GM12878 (cell line): ENCODE results near the gene HERC6. TPM values are rescaled to one million over a fixed set of nuclear protein-coding genes. Genes with fewer than 3 reads are reported as not detected.

ENCODE experiments used
- ATAC-seq: fragments of 200-7000 bp; cut with Tn5 transposase; 3 replicates; pipeline ENCODE4 v1.9.1; 2020; ENCODE audit warnings: mild to moderate bottlenecking, moderate library complexity
- BruUV-seq: library from RNA; stranded (reverse); fragments of 400-500 nt; replicated peaks from 2 replicates; lab custom pipeline; 2021; lab: Mats Ljungman, UMichigan
- CTCF ChIA-PET: fragments of 300-600 bp; sonication (Branson Sonifier 250); formaldehyde crosslinking; extraction: SDS; loops from one replicate; lab custom pipeline; 2021; ENCODE audit warnings: inconsistent platforms; lab: Yijun Ruan, JAX
- POLR2A ChIA-PET: fragments of 350-600 bp; formaldehyde crosslinking; extraction: SDS; loops from one replicate; lab custom pipeline; 2021; ENCODE audit warnings: inconsistent platforms; lab: Charles Lee
- RAD21 ChIA-PET: fragments of 300-600 bp; sonication (Branson Sonifier 250); formaldehyde crosslinking; loops from one replicate; lab custom pipeline; 2023; ENCODE audit warnings: antibody characterized with exemption; ENCODE audit not compliant: unreplicated experiment; lab: Charles Lee
- SMC1A ChIA-PET: fragments of 300-600 bp; sonication (Branson Sonifier 250); formaldehyde crosslinking; loops from one replicate; lab custom pipeline; 2023; ENCODE audit not compliant: unreplicated experiment, uncharacterized antibody; lab: Charles Lee
- DNase-seq: peaks from one replicate; pipeline ENCODE4 v3.0.0-alpha.2; 2011; ENCODE audit warnings: low read depth, low spot score
- FAIRE-seq: peaks from 3 replicates; lab custom pipeline; 2011; peaks lifted over from hg19 to GRCh38; lab: Jason Lieb, UNC
- H2AFZ ChIP-seq: 2 replicates; pipeline ENCODE4 v1.6.0; 2011; ENCODE audit warnings: low read depth, low read length, control low read depth; ENCODE audit not compliant: control insufficient read depth
- H3K27ac ChIP-seq: 2 replicates; pipeline ENCODE4 v1.5.1; 2011; ENCODE audit warnings: control low read depth; ENCODE audit not compliant: control insufficient read depth, insufficient read depth
- H3K27me3 ChIP-seq, 2 experiments: replicated peaks in 1 of 2; 2 replicates each; pipeline versions ENCODE4 v1.6.0 to v1.6.1; 2011; ENCODE audit warnings: low read length in 1 of 2; ENCODE audit not compliant: control insufficient read depth in 2 of 2, insufficient read depth in 2 of 2
- H3K36me3 ChIP-seq, 2 experiments: 2 replicates each; pipeline ENCODE4 v1.5.1; 2011; ENCODE audit warnings: low read length in 1 of 2; ENCODE audit not compliant: control insufficient read depth in 2 of 2, insufficient read depth in 2 of 2
- H3K4me1 ChIP-seq: 2 replicates; pipeline ENCODE4 v1.6.1; 2011; ENCODE audit warnings: mild to moderate bottlenecking, low read length, moderate library complexity, mixed read lengths; ENCODE audit not compliant: control insufficient read depth, insufficient read depth
- H3K4me2 ChIP-seq: 2 replicates; pipeline ENCODE4 v1.6.0; 2011; ENCODE audit warnings: control low read depth; ENCODE audit not compliant: control insufficient read depth, insufficient read depth
- H3K4me3 ChIP-seq: fragments of 200-600 bp; sonication (generic); 2 replicates; pipeline ENCODE4 v1.5.1; 2016
- H3K79me2 ChIP-seq: 2 replicates; pipeline ENCODE4 v1.6.0; 2011; ENCODE audit warnings: low read length; ENCODE audit not compliant: control insufficient read depth, insufficient read depth
- H3K9ac ChIP-seq: 2 replicates; pipeline ENCODE4 v1.8.0; 2011; ENCODE audit warnings: low read length, control low read depth, mixed read lengths; ENCODE audit not compliant: control insufficient read depth, insufficient read depth
- H3K9me3 ChIP-seq: replicated peaks from 3 replicates; pipeline ENCODE4 v1.5.1; 2011; ENCODE audit warnings: mild to moderate bottlenecking, low read length; ENCODE audit not compliant: control insufficient read depth, insufficient read depth
- H4K20me1 ChIP-seq: 2 replicates; pipeline ENCODE4 v1.6.0; 2011; ENCODE audit not compliant: control insufficient read depth, insufficient read depth
- ASH2L ChIP-seq: fragments of 300-600, 200-600 bp; sonication (generic); IDR thresholded peaks from 2 replicates; pipeline ENCODE4 v1.6.1; 2017; ENCODE audit warnings: low read depth, mild to moderate bottlenecking, borderline replicate concordance
- BHLHE40 ChIP-seq, 2 experiments: fragments of 450-650 bp in 1 of 2; IDR thresholded peaks; 2 replicates each; pipeline ENCODE4 v1.6.1; 2011 to 2017; ENCODE audit warnings: low read depth in 2 of 2, borderline replicate concordance in 1 of 2, improper control_type of control experiment in 1 of 2, low read length in 1 of 2, mild to moderate bottlenecking in 1 of 2
- CHD4 ChIP-seq: fragments of 200-600 bp; sonication (generic); IDR thresholded peaks from 2 replicates; pipeline ENCODE4 v1.6.1; 2016; ENCODE audit warnings: mild to moderate bottlenecking
- JUNB ChIP-seq: IDR thresholded peaks from 2 replicates; pipeline ENCODE4 v1.6.1; 2016; ENCODE audit warnings: antibody characterized with exemption, mild to moderate bottlenecking
- JUND ChIP-seq: IDR thresholded peaks from 2 replicates; pipeline ENCODE4 v1.6.1; 2012; ENCODE audit warnings: low read depth, mild to moderate bottlenecking, low read length, improper control_type of control experiment, moderate library complexity
- KDM1A ChIP-seq: fragments of 200-600 bp; sonication (generic); IDR thresholded peaks from 2 replicates; pipeline ENCODE4 v1.6.1; 2016; ENCODE audit warnings: borderline replicate concordance
- MEF2A ChIP-seq: IDR thresholded peaks from 2 replicates; pipeline ENCODE4 v1.6.1; 2011; ENCODE audit warnings: low read depth, mild to moderate bottlenecking, low read length, moderate library complexity; ENCODE audit not compliant: insufficient read depth
- NR2C2 ChIP-seq: IDR thresholded peaks from 2 replicates; pipeline ENCODE4 v1.6.1; 2011; ENCODE audit warnings: borderline replicate concordance, low read depth; ENCODE audit not compliant: control insufficient read depth, insufficient read length
- RUNX3 ChIP-seq: IDR thresholded peaks from 2 replicates; pipeline ENCODE4 v1.6.1; 2012; ENCODE audit warnings: low read length, inconsistent platforms
- SIN3A ChIP-seq: IDR thresholded peaks from 2 replicates; pipeline ENCODE4 v1.6.1; 2012; ENCODE audit warnings: low read depth, low read length, improper control_type of control experiment
- ZNF207 ChIP-seq: fragments of 450-650 bp; IDR thresholded peaks from 2 replicates; pipeline ENCODE4 v1.6.1; 2014; ENCODE audit warnings: antibody characterized with exemption, mild to moderate bottlenecking, borderline replicate concordance
- ZSCAN29 ChIP-seq: fragments of 450-650 bp; IDR thresholded peaks from 2 replicates; pipeline ENCODE4 v1.6.1; 2017; ENCODE audit warnings: mild to moderate bottlenecking, moderate library complexity
- WGBS: methylation state at CpG from one replicate; pipeline ENCODE4 v1.1.6; 2016; ENCODE audit warnings: low lambda C conversion rate; ENCODE audit not compliant: insufficient replicate concordance, insufficient coverage; ENCODE audit errors: missing lambda C conversion rate; 5-methylcytosine and 5-hydroxymethylcytosine counted together
- in situ Hi-C: fragments of 300-500 bp; cut with MboI; formaldehyde crosslinking; loops from 9 replicates; pipeline ENCODE4 v1.14.3; 2018; ENCODE audit warnings: mixed read lengths
- intact Hi-C: fragments of 100-400 bp; cut with micrococcal nuclease; formaldehyde crosslinking; loops from one replicate; pipeline ENCODE4 v1.14.2; 2022; ENCODE audit not compliant: unreplicated experiment
- polyA plus RNA-seq, 11 experiments: library from polyadenylated mRNA; depleted of rRNA in 4 of 11; unstranded in 6 of 11; stranded (reverse) in 5 of 11; fragments of >200 nt; fragmentation: Nextera tagmentation in 4 of 11; fragmentation: Illumina TruSeq in 1 of 11; extraction: Ambion mirVana in 4 of 11; extraction: Trizol in 1 of 11; gene quantifications; 1 replicate in 1 of 11; 2 replicates in 10 of 11; pipeline versions ENCODE4 v1.2.1 to v1.2.3, GENCODE V29; 2011 to 2016; ENCODE audit warnings: inconsistent platforms in 2 of 11, missing spikeins in 2 of 11, low read depth in 1 of 11
- total RNA-seq, 4 experiments: library from RNA; depleted of rRNA in 3 of 4; stranded (reverse); fragments of >200 nt in 3 of 4; fragmentation: Illumina TruSeq in 1 of 4; extraction: Trizol in 1 of 4; gene quantifications; 2 replicates each; pipeline versions ENCODE4 v1.2.1 to v1.2.3, GENCODE V29; 2013 to 2021
- TF ChIP-seq, protein P1 (sequence below): fragments of 450-650 bp; formaldehyde crosslinking; IDR thresholded peaks from 2 replicates; pipeline ENCODE4 v1.5.0; 2022; ENCODE audit warnings: mild to moderate bottlenecking, missing genetic modification characterization

HERC6 gene
- total and polyA plus RNA-seq, 10 of the 15 experiments (the other 5 are each of a cell fraction or from before 2014, with no cell fraction given): 1.7 to 26.4 (median 5.9) TPM

DNA sequence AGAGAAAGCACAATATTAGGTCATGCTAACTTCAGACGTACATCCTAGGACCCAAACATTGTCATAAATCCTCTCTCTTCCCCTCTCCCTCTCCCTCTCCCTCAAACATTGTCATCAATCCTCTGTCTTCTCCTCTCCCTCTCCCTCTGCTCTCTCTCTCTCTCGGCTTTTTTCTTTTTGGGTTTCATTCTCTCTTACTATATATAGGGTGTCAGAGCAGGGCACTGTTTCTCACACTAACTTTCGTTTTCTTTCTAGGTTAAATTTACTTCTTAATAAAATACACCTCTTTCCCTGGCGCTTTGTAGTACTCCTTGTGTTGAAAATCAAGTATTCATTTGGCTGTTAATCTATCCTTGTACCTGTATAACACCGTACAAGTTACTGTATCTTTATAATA, 41.2 kb downstream of the HERC6 start (continued):
- no peak for TF ChIP-seq JUND
- TF ChIP-seq, protein P1, sequence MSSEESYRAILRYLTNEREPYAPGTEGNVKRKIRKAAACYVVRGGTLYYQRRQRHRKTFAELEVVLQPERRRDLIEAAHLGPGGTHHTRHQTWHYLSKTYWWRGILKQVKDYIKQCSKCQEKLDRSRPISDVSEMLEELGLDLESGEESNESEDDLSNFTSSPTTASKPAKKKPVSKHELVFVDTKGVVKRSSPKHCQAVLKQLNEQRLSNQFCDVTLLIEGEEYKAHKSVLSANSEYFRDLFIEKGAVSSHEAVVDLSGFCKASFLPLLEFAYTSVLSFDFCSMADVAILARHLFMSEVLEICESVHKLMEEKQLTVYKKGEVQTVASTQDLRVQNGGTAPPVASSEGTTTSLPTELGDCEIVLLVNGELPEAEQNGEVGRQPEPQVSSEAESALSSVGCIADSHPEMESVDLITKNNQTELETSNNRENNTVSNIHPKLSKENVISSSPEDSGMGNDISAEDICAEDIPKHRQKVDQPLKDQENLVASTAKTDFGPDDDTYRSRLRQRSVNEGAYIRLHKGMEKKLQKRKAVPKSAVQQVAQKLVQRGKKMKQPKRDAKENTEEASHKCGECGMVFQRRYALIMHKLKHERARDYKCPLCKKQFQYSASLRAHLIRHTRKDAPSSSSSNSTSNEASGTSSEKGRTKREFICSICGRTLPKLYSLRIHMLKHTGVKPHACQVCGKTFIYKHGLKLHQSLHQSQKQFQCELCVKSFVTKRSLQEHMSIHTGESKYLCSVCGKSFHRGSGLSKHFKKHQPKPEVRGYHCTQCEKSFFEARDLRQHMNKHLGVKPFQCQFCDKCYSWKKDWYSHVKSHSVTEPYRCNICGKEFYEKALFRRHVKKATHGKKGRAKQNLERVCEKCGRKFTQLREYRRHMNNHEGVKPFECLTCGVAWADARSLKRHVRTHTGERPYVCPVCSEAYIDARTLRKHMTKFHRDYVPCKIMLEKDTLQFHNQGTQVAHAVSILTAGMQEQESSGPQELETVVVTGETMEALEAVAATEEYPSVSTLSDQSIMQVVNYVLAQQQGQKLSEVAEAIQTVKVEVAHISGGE (CRISPR knock-in tag): no peak

DNA sequence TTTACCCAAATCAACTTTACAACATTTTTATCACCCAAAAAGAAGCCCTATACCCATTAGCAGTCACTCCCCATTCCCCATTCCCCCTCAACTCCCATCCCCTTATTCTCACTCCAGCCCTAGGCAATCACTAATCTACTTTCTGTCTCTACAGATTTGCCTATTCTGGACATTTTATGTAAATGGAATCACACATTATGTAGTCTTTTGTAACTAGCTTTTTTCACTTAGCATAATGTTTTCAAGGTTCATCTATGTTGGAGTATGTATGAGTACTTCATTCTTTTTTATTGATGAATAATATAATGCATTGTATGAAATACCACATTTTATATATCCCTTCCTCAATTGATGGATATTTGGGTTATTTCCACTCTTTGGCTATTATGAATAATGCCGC, 42.2 kb downstream of the HERC6 start:
- Histone ChIP-seq H3K79me2 (no peaks in the 10 kb centered on the region), H3K9ac (no peak overlapping the region)
- intact Hi-C loops: no loop called here
- TF ChIP-seq JUND (no peak), MEF2A (no peak), ASH2L (no peak), SIN3A (no peak), RUNX3 (no peak), ZSCAN29 (no peak), NR2C2 (no peak), ZNF207 (no peak), JUNB (no peak), KDM1A (no peak), BHLHE40 (IDR thresholded peaks at IDR 0.05; ENCODE audit: borderline replicate concordance in 1 of 2, low read depth in 2 of 2, low read length in 1 of 2) (no peak), CHD4 (no peak)
- TF ChIP-seq, all 136 proteins: peak for 0
- Histone ChIP-seq H3K4me2 (no peak overlapping the region), H3K4me3 (no peak overlapping the region), H3K36me3 (peaks cover 0 to 3% of the 10 kb centered on the region in 2 experiments; a peak in 1 of 4 replicates), H3K27me3 (no peaks in the 10 kb centered on the region), H3K4me1 (peaks cover 6% of the 10 kb centered on the region; the same call in 1 of the 2 replicates), H2AFZ (no peak overlapping the region), H3K9me3 (no peaks in the 10 kb centered on the region; the same call in 2 of the 3 replicates), H4K20me1 (no peaks in the 10 kb centered on the region), H3K27ac (no peak overlapping the region)
- ChIA-PET POLR2A (interaction anchor here (2.0 kb wide), 1 partner anchor 36 kb away, joined by 7 read pairs; the partner anchor contains the start of gene HERC5), RAD21 (interaction anchor here (1.0 to 2.2 kb wide), 3 partner anchors 10 to 35 kb away, joined by 3 to 10 read pairs (median 4); no protein-coding TSS in a partner anchor), CTCF (interaction anchor here (1.0 to 1.3 kb wide), 2 partner anchors 34 to 94 kb away, joined by 4 to 6 read pairs; no protein-coding TSS in a partner anchor), SMC1A (interaction anchor here (0.6 to 2.3 kb wide), 10 partner anchors 10 to 401 kb away, joined by 3 to 9 read pairs (median 4); partner anchors contain the start of genes HERC5 and HERC6)
- ATAC-seq: no peak
- DNase-seq: no peak
- 95% methylated on average over 1 of the region's 1 CpG for WGBS
- in situ Hi-C loops: no loop called here
- BruUV-seq: no TSS peak
- FAIRE-seq: no peak
